Inferior parietal cortex (tissue), 1 donor: ENCODE data around the gene TTC28.
"Not testable (repeated sequence)": the region's sequence is repeated elsewhere in the genome, so short reads cannot be mapped to it uniquely, and the experiment has no call there.

ENCODE experiments used
- DNase-seq: peaks from one replicate; pipeline ENCODE4 v3.0.0-alpha.2; 2016; ENCODE audit errors: extremely low spot score

Gene TTC28

GRCh38 chr22:28560046-28560742 is 119.4 kb downstream of the TTC28 start:
- DNase-seq = no peak

GRCh38 chr22:28557184-28557583 is 122.5 kb downstream of the TTC28 start:
- no peak for DNase-seq

DNA sequence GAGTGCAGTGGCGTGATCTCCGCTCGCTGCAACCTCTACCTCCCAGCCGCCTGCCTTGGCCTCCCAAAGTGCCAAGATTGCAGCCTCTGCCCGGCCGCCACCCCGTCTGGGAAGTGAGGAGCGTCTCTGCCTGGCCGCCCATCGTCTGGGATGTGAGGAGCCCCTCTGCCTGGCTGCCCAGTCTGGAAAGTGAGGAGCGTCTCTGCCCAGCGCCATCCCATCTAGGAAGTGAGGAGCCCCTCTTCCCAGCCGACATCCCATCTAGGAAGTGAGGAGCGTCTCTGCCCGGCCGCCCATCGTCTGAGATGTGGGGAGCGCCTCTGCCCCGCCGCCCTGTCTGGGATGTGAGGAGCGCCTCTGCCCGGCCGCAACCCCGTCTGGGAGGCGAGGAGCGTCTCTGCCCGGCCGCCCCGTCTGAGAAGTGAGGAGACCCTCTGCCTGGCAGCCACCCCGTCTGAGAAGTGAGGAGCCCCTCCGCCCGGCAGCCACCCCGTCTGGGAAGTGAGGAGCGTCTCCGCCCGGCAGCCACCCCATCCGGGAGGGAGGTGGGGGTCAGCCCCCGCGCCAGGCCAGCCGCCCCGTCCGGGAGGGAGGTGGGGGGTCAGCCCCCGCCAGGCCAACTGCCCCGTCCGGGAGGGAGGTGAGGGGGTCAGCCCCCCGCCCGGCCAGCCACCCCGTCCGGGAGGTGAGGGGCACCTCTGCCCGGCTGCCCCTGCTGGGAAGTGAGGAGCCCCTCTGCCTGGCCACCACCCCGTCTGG is 126.4 kb downstream of the TTC28 start:
- not testable (repeated sequence) for DNase-seq

- no peak for DNase-seq
Measured at GRCh38 chr22:28548406-28548805, 131.2 kb downstream of the TTC28 start.

GRCh38 chr22:28547132-28547842 is 132.4 kb downstream of the TTC28 start:
- no peak for DNase-seq

DNA sequence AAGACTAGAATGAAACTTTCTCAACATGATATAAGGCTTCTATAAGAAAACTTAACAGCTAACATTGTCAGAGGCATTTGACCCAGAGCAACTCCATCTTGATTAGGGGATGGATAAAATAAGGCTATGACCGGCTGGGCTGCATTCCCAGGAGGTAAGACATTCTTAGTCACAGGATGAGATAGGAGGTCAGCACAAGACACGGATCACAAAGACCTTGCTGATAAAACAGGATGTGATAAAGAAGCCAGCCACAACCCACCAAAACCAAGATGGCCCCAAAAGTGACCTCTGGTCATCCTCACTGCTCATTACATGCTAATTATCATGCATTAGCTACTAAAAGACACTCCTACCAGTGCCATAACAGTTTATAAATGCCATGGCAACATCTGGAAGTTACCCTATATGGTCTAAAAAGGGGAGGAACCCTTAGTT is 135.2 kb downstream of the TTC28 start:
- DNase-seq = no peak

GRCh38 chr22:28542980-28543621 is 136.5 kb downstream of the TTC28 start:
- DNase-seq = no peak

DNA sequence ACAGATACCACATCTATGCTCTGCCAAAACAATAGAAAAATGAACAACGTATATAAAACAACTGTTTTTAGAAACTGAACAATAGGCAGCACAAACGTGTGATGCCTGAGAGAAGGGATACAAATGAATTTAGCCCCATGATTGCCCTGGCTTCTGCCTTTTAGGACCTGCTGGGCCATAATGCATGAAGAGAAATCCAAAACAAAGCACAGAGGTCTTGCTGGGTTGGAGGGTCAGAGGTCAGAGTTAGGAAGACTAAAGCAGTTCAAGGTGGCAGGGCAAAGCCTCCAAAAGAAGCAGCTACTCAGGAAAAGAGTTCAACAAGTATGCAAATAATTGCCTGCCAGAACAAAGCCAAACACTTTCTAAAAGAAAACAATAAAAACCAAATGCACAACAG is 138.5 kb downstream of the TTC28 start:
- no peak for DNase-seq

- no peak for DNase-seq
Measured at GRCh38 chr22:28538922-28539321, 140.7 kb downstream of the TTC28 start.

- not testable (repeated sequence) for DNase-seq
Measured at GRCh38 chr22:28530565-28530964, 149.1 kb downstream of the TTC28 start.

DNA sequence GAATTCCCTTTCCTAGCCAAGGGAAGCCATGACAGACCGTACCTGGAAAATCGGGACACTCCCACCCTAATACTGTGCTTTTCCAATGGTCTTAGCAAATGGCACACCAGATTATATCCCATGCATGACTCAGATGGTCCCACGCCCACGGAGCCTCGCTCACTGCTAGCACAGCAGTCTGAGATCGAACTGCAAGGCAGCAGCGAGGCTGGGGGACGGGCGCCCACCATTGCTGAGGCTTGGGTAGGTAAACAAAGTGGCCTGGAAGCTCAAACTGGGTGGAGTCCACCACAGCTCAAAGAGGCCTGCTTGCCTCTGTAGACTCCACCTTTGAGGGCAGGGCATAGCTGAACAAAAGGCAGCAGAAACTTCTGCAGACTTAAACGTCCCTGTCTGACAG is 150.5 kb downstream of the TTC28 start:
- DNase-seq = not testable (repeated sequence)

- DNase-seq = no peak
Measured at GRCh38 chr22:28521451-28521850, 158.2 kb downstream of the TTC28 start.

DNA sequence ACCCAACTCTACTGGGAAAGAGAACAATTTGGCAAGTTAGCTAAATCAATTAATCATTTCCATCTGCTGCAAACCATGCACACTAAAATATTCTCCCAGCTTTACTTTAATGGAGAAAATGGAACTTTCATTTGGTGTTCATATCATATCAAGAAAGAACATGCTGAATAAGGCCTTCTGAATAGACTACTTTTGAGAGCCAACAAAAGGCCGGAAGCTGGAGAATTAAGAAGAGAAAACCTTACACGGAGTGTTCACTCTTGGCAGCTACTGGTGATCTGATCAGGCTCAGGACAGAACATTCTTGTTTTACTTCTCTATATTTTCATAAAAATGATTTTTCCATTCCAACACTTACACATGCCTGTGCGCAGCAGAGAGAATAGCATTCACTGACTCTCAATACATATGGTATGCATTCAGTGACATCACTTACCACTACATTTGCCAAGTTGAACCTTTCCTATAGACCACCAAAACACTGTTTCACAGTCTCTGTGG is 165.3 kb downstream of the TTC28 start:
- DNase-seq = no peak

DNA sequence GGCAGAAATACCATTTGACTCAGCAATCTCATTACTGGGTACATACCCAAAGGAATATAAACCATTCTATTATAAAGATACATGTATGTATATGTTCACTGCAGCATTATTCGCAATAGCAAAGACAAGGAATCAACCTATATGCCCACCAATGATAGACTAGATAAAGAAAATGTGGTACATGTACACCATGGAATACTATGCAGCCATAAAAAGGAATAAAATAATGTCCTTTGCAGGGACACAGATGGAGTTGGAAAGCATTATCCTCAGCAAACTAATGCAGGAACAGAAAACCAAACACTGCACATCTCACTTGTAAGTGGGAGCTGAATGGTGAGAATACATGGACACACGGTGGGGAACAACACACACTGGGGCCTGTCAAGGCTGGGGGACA is 167.3 kb downstream of the TTC28 start:
- DNase-seq = not testable (repeated sequence)

- DNase-seq = no peak
Measured at GRCh38 chr22:28507896-28508295, 171.7 kb downstream of the TTC28 start.

DNA sequence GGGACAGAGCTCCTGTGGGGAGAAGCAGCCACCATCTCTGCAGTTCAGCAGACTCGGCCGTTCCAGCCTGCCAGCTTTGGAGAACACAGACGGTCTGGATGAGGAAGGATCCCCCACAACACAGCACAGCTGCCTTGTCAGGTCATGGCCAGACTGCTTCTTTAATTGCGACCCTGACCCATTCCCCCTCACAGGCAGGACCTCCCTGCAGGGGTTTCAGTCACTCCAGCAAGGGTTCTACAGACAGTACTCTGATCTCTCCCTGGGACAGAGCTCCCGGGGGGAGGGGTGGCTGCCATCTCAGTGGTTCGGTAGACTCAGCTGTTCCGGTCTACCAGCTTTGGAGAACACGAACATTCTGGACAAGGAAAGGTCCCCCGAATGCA is 173.5 kb downstream of the TTC28 start:
- no peak for DNase-seq

GRCh38 chr22:28505416-28506149 is 174.1 kb downstream of the TTC28 start:
- no peak for DNase-seq

DNA sequence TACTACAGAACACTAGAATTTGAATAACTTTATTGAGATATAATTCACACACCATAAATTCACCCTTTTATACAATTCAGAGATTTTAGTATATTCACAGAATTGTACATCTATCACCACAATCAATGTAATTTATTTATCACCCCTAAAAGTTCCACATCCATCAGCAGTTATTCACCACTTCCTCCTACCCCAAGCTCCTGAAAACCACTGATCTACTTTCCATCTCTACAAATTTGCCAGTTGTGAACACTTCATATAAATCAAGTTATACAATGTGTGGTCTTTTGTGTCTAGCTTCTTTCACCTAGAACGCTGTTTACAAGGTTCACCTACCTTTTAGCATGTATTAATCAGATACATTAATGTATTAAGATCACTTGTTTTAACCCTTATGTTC is 179.6 kb downstream of the TTC28 start:
- DNase-seq = no peak

- no peak for DNase-seq
Measured at GRCh38 chr22:28498044-28498443, 181.6 kb downstream of the TTC28 start.

GRCh38 chr22:28497188-28497587 is 182.5 kb downstream of the TTC28 start:
- DNase-seq = no peak

DNA sequence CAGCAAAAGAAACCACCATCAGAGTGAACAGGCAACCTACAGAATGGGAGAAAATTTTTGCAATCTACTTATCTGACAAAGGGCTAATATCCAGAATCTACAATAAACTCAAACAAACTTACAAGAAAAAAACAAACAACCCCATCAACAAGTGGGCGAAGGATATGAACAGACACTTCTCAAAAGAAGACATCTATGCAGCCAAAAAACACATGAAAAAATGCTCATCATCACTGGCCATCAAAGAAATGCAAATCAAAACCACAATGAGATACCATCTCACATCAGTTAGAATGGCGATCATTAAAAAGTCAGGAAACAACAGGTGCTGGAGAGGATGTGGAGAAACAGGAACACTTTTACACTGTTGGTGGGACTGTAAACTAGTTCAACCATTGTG is 188.4 kb downstream of the TTC28 start:
- not testable (repeated sequence) for DNase-seq
